ENCODE measurements around the gene TRAPPC1. TPM values are rescaled to one million over a fixed set of nuclear protein-coding genes. Genes with fewer than 3 reads are reported as not detected.

Gene TRAPPC1
- total RNA-seq, 1 donor from 2014 or later, result 129 TPM

- Mint-ChIP-seq H3K4me1 (peaks cover 14% of the 10 kb centered on the region), H3K9me3 (no peaks in the 10 kb centered on the region), H3K36me3 (ENCODE audit: low read depth) (peaks cover 60% of the 10 kb centered on the region), H3K4me3 (no peak overlapping the region), H3K27me3 (no peaks in the 10 kb centered on the region), H3K27ac (no peak overlapping the region)
- POLR2A ChIA-PET, result no interaction called here
- CTCF ChIA-PET, result interaction anchor here (2.0 to 4.8 kb wide), 2 partner anchors 78 to 147 kb away, joined by 5 to 90 read pairs; no protein-coding TSS in a partner anchor
- TF ChIP-seq CTCF (IDR thresholded peaks at IDR 0.05), result no peak
- DNase-seq (no peak), ATAC-seq (ENCODE audit: low read depth) (no peak)
- intact Hi-C loops (cut with micrococcal nuclease), result loop anchor here (1.0 kb wide), 1 partner anchor 12 kb away; no protein-coding TSS in a partner anchor
These were observed 21.0 kb downstream of the TRAPPC1 start for GRCh38 chr17:7910711-7911110.

DNA sequence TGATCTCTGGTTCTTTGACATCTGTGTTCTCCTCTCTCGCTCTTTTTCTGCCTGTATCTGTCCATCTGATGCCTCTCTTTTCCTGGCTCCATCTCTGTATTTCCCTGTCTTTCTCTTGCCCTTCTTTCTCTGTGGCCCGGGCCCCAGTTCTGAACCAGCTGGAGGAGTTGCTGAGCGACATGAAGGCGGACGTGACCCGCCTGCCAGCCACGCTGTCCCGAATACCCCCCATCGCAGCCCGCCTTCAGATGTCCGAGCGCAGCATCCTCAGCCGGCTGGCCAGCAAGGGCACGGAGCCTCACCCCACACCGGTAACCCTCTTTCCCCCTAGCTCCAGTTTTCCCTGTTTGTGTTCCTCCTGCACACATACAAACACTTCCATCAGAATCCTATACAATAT is 21.5 kb downstream of the TRAPPC1 start:
- Mint-ChIP-seq H3K36me3 (ENCODE audit: low read depth) (peaks cover 64% of the 10 kb centered on the region), H3K4me1 (peaks cover 10% of the 10 kb centered on the region), H3K27me3 (no peaks in the 10 kb centered on the region), H3K27ac (no peak overlapping the region), H3K4me3 (no peak overlapping the region), H3K9me3 (no peaks in the 10 kb centered on the region)
- TF ChIP-seq CTCF (IDR thresholded peaks at IDR 0.05), result no peak
- ATAC-seq (ENCODE audit: low read depth) (no peak), DNase-seq (no peak)
- ChIA-PET CTCF (interaction anchor here (2.0 to 4.8 kb wide), 2 partner anchors 78 to 148 kb away, joined by 5 to 90 read pairs; no protein-coding TSS in a partner anchor), POLR2A (no interaction called here)
- intact Hi-C loops (cut with micrococcal nuclease), result loop anchor here (1.0 kb wide), 1 partner anchor 12 kb away; no protein-coding TSS in a partner anchor

GRCh38 chr17:7909089-7909488 is 22.7 kb downstream of the TRAPPC1 start:
- no peak for TF ChIP-seq CTCF (IDR thresholded peaks at IDR 0.05)
- Mint-ChIP-seq H3K27me3 (no peaks in the 10 kb centered on the region), H3K4me1 (peaks cover 4% of the 10 kb centered on the region), H3K27ac (no peak overlapping the region), H3K9me3 (no peaks in the 10 kb centered on the region), H3K36me3 (ENCODE audit: low read depth) (peaks cover 76% of the 10 kb centered on the region), H3K4me3 (no peak overlapping the region)
- DNase-seq (no peak), ATAC-seq (ENCODE audit: low read depth) (no peak)
- ChIA-PET CTCF (no interaction called here), POLR2A (no interaction called here)
- intact Hi-C loops (cut with micrococcal nuclease), result loop anchor here (2.0 kb wide), 1 partner anchor 138 kb away; no protein-coding TSS in a partner anchor

DNA sequence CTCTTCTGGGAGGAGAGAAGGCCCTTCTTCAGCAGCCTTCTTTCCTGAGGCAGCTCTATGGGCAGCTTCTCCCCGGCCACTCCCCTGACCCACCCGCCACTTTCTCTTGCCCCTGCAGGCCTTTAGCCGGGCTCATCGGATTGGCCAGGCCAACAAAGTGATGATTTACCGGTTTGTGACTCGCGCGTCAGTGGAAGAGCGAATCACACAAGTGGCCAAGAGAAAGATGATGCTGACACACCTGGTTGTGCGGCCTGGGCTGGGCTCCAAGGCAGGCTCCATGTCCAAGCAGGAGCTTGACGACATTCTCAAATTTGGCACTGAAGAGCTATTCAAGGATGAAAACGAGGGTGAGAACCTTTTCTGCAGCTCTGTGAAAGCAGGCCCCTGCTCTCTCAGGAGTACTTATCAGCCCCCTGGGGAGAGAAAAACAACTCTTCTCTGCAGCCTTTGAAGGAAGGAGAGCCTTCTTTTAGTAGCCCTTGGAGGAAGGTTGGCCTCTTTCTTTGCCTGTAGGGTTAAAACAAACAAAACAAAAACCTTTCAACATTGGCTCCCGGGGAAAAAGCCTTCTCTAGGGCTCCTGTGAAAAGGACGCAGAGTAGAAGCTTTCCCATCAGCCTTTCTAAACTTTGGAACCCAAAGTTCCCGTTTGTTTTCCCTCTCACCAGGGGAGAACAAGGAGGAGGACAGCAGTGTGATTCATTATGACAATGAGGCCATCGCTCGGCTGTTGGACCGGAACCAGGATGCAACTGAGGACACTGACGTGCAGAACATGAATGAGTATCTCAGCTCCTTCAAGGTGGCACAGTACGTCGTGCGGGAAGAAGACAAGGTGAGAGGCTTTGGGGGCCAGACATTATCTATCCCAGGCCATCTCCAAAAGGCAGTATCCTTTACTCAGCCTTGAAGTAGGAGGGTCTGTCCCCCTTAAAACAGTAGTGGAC is 28.3 kb downstream of the TRAPPC1 start:
- ChIA-PET CTCF (no interaction called here), POLR2A (interaction anchor here (1.5 kb wide), 1 partner anchor 14 kb away, joined by 3 read pairs; no protein-coding TSS in a partner anchor)
- DNase-seq (no peak), ATAC-seq (ENCODE audit: low read depth) (no peak)
- no peaks in the 10 kb centered on the region for H3K4me1 Mint-ChIP-seq
- TF ChIP-seq CTCF (IDR thresholded peaks at IDR 0.05), result no peak
- H3K27me3 Mint-ChIP-seq, result no peaks in the 10 kb centered on the region
- no peaks in the 10 kb centered on the region for H3K9me3 Mint-ChIP-seq
- H3K27ac Mint-ChIP-seq, result no peak overlapping the region
- intact Hi-C loops (cut with micrococcal nuclease), result no loop called here
- peaks cover 96% of the 10 kb centered on the region for H3K36me3 Mint-ChIP-seq (ENCODE audit: low read depth)
- H3K4me3 Mint-ChIP-seq, result no peak overlapping the region

- no peak overlapping the region for H3K27ac Mint-ChIP-seq
- intact Hi-C loops (cut with micrococcal nuclease), result loop anchor here (1.0 kb wide), 1 partner anchor 75 kb away; no protein-coding TSS in a partner anchor
- H3K9me3 Mint-ChIP-seq, result no peaks in the 10 kb centered on the region
These were observed 34.0 kb downstream of the TRAPPC1 start for GRCh38 chr17:7897773-7898172.

More at GRCh38 chr17:7897773-7898172, 34.0 kb downstream of the TRAPPC1 start:
- no peak overlapping the region for H3K4me3 Mint-ChIP-seq
- ATAC-seq (ENCODE audit: low read depth) (no peak), DNase-seq (no peak)
- peaks cover 86% of the 10 kb centered on the region for H3K36me3 Mint-ChIP-seq (ENCODE audit: low read depth)
- ChIA-PET CTCF (interaction anchor here (1.4 to 1.9 kb wide), 3 partner anchors 27 to 154 kb away, joined by 5 to 7 read pairs (median 5); no protein-coding TSS in a partner anchor), POLR2A (interaction anchor here (0.5 kb wide), 1 partner anchor 137 kb away, joined by 4 read pairs; no protein-coding TSS in a partner anchor)
- no peak for TF ChIP-seq CTCF (IDR thresholded peaks at IDR 0.05)
- no peaks in the 10 kb centered on the region for H3K27me3 Mint-ChIP-seq
- H3K4me1 Mint-ChIP-seq, result no peaks in the 10 kb centered on the region

Measured in activated B cell treated with CpG ODN at 0.5 μM for 24 hours (primary cell).